Epithelial cell of esophagus (primary cell): ENCODE results near the gene GLRB.
"Not testable (repeated sequence)": the region's sequence is repeated elsewhere in the genome, so short reads cannot be mapped to it uniquely, and the experiment has no call there.

Source experiments
- DNase-seq: peaks from one replicate; pipeline ENCODE4 v3.0.0; 2010; ENCODE audit warnings: low read depth
- H3K4me3 ChIP-seq: 2 replicates; pipeline ENCODE4 v1.5.1; 2011; ENCODE audit warnings: mild to moderate bottlenecking, low read length, control low read depth
- CTCF ChIP-seq: IDR thresholded peaks from 2 replicates; pipeline ENCODE4 v1.5.1; 2011; ENCODE audit warnings: low read depth, mild to moderate bottlenecking, low read length, control low read depth, inconsistent platforms; ENCODE audit not compliant: insufficient read depth; ENCODE audit errors: missing control alignments

GLRB gene

GRCh38 chr4:157050561-157050960 lies 25.4 kb upstream of the GLRB start:
- DNase-seq = no peak
- H3K4me3 ChIP-seq = no peak overlapping the region
- no peak for TF ChIP-seq CTCF

- DNase-seq = no peak
- no peak overlapping the region for H3K4me3 ChIP-seq
- no peak for TF ChIP-seq CTCF
These were observed 23.4 kb upstream of the GLRB start for GRCh38 chr4:157052429-157053040.

- H3K4me3 ChIP-seq = no peak overlapping the region
- TF ChIP-seq CTCF = no peak
- no peak for DNase-seq
These were observed 18.7 kb upstream of the GLRB start for GRCh38 chr4:157057218-157057617.

- DNase-seq, H3K4me3 ChIP-seq: not testable (repeated sequence)
These were observed 17.1 kb upstream of the GLRB start for GRCh38 chr4:157058899-157059298.

GRCh38 chr4:157072002-157072401 lies 3.9 kb upstream of the GLRB start:
- no peak for TF ChIP-seq CTCF
- DNase-seq = peak; percentile 50
- no peak overlapping the region for H3K4me3 ChIP-seq

- DNase-seq = peak; percentile 54
- H3K4me3 ChIP-seq = peak overlapping the region; percentile 49
- TF ChIP-seq CTCF = no peak
These were observed 549 bp upstream of the GLRB start for GRCh38 chr4:157075401-157075800.

- DNase-seq = peak; percentile 14
- TF ChIP-seq CTCF = no peak
- peak overlapping the region; percentile 56 for H3K4me3 ChIP-seq
These were observed 613 bp downstream of the GLRB start for GRCh38 chr4:157076578-157076947.
